HG02885 (cell line): ENCODE data around the gene CFAP45.
A peak's percentile ranks its signal among the peaks of the same experiment; 100 is the strongest.
"Not testable (repeated sequence)": the region's sequence is repeated elsewhere in the genome, so short reads cannot be mapped to it uniquely, and the experiment has no call there.

ENCODE experiments used
- ATAC-seq: cut with Tn5 transposase; IDR thresholded peaks from one replicate; pipeline ENCODE4 v1.9.1; 2021; ENCODE audit warnings: mild to moderate bottlenecking; ENCODE audit not compliant: unreplicated experiment, poor library complexity

The CFAP45 gene

DNA sequence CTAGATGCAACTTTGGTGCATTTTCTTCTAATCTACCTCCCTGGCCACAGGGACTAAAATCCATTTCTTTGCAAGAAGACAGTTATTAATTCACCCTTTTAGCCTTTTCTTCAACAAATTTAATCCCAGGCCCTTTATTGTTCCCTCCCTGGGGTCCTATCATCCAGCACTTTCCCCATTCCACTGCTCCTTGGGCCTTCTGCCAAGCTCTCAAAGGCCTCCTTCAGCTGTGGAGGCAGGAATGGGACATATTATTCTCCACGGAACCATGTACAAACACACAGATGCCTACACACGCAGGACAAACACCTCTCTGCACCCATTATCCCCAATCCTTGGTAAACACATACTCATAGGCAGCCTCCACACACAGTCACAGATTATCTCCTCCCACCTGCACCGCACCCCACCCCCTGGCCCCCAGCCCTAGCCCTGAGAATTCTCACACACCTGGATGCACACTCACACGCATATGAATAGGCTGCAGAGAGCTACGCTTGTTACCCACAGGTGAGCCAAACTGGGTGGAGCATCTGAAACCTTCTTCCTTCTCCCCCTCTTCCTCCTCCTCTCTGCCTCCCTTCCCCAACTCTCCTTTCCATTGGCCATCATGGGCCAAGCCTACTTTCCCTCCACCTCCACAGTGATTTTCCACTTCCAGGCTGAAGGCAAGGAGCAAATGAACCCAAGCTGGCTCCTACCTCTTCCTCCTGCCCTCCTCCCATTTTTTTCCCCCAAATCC lies 13.7 kb upstream of the CFAP45 start:
- no peak for ATAC-seq

GRCh38 chr1:159911326-159912070 lies 11.5 kb upstream of the CFAP45 start:
- ATAC-seq = no peak

- ATAC-seq = no peak
Measured at GRCh38 chr1:159908031-159908940, 8.3 kb upstream of the CFAP45 start.

DNA sequence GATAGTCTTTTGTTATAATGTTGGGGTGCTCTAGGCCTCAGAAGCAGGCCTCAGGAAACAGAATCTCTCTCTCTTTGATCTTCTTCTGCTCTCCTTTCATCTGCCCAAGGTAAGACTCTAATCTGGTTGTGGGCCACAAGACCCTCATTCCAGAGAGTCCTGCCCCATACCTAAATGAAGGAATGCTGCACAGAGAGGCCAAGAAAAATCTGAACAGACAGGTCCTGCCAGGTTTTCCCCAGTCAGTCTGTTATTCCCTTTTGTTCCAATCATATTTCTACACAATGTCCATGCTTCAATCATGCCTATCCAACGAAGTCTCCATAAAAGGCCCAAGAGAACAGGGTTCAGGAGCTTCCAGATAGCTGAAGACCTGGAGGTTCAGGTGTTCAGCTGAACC lies 7.0 kb upstream of the CFAP45 start:
- ATAC-seq = no peak

DNA sequence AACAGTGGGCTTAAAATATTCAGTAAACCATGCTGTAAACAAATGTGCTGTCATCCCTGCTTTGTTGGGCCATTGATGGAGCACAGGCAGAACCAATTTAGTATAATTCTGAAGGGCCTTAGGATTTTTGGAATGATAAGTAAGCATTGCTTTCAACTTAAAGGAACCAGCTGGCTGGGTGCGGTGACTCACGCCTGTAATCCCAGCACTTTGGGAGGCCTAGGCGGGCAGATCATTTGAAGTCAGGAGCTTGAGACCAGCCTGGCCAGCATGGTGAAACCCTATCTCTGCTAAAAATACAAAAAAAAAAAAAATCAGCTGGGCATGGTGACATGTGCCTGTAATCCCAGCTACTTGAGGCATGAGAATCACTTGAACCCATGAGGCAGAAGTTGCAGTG lies 4.1 kb upstream of the CFAP45 start:
- not testable (repeated sequence) for ATAC-seq

- ATAC-seq = no peak
Measured at GRCh38 chr1:159902541-159902940, 2.6 kb upstream of the CFAP45 start.

DNA sequence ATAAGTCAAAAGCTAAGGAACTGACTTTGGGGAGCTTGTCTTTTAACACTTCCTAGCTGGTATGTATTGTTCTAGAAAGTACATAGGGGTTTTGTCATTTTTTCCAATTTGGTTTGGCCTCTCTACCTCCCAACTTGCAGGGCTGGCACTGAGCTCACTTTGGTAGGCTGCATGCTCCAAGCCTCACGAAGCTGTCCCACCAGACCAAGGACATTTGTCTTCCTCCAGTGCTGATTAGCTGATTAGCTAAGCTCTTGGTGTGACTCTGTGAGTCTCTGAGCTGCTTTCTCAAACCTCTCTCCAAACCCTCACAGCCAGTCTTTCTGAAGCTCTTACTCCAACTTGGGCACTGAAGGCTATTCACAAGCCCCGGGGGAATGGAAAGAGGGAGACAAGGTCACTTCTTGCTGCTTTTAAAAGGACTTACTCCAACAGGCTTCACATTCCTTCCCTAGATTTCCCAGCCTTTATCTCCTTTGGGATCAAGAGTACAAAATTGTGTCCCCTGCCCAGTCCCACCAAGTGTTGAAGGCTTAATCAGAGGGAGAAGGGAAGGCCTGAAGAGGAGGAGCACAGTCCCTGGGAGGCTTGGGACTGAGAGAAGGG lies 893 bp upstream of the CFAP45 start:
- ATAC-seq = no peak

GRCh38 chr1:159899634-159900033 lies 331 bp downstream of the CFAP45 start:
- not testable (repeated sequence) for ATAC-seq

DNA sequence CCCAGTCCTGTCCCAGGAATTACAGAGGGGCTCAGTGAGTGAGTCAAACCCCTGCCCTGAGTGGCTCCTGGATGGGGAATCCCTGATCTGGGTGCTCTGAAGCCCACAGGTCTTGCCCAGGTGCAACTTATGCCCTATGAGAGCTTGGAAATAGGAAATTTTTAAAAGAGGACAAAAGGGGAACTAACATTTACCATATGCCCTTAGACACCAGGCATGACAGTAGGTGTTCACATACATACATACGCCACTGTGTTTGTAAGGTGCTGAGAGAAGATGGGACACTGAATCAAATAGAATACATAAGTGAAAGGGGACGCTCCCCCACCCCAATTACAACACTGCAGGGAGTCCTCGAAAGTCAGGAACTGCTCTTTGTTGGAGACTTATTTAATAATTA lies 1.4 kb downstream of the CFAP45 start:
- no peak for ATAC-seq

GRCh38 chr1:159897962-159898361 lies 2.0 kb downstream of the CFAP45 start:
- no peak for ATAC-seq

- ATAC-seq = no peak
Measured at GRCh38 chr1:159896546-159896930, 3.4 kb downstream of the CFAP45 start.

GRCh38 chr1:159895836-159896545 lies 4.0 kb downstream of the CFAP45 start:
- ATAC-seq = no peak

- no peak for ATAC-seq
Measured at GRCh38 chr1:159895286-159895685, 4.7 kb downstream of the CFAP45 start.

GRCh38 chr1:159892944-159893343 lies 7.0 kb downstream of the CFAP45 start:
- ATAC-seq = no peak

GRCh38 chr1:159891275-159892157 lies 8.4 kb downstream of the CFAP45 start:
- ATAC-seq = no peak

- ATAC-seq = no peak
Measured at GRCh38 chr1:159890390-159890789, 9.6 kb downstream of the CFAP45 start.

GRCh38 chr1:159889821-159890252 lies 10.1 kb downstream of the CFAP45 start:
- ATAC-seq = peak; percentile 92

- ATAC-seq = no peak
Measured at GRCh38 chr1:159889202-159889601, 10.8 kb downstream of the CFAP45 start.

- ATAC-seq = no peak
Measured at GRCh38 chr1:159884296-159884695, 15.7 kb downstream of the CFAP45 start.
